Ureter (tissue), 1 donor: Measurements from ENCODE around the gene HIC2. TPM values are rescaled to one million over a fixed set of nuclear protein-coding genes. Genes with fewer than 3 reads are reported as not detected.
"Not testable (repeated sequence)": the region's sequence is repeated elsewhere in the genome, so short reads cannot be mapped to it uniquely, and the experiment has no call there.

Source experiments
- DNase-seq: peaks from one replicate; pipeline ENCODE4 v3.0.0-alpha.2; 2020; ENCODE audit warnings: low spot score
- total RNA-seq: library from RNA; stranded (reverse); gene quantifications from one replicate; pipeline ENCODE4 v1.2.4, GENCODE V29; 2023
- donor health status: DM: yes; HTN: yes; CAD: no.

The HIC2 gene
- total RNA-seq, 1 donor from 2014 or later, result 4.0 TPM

DNA sequence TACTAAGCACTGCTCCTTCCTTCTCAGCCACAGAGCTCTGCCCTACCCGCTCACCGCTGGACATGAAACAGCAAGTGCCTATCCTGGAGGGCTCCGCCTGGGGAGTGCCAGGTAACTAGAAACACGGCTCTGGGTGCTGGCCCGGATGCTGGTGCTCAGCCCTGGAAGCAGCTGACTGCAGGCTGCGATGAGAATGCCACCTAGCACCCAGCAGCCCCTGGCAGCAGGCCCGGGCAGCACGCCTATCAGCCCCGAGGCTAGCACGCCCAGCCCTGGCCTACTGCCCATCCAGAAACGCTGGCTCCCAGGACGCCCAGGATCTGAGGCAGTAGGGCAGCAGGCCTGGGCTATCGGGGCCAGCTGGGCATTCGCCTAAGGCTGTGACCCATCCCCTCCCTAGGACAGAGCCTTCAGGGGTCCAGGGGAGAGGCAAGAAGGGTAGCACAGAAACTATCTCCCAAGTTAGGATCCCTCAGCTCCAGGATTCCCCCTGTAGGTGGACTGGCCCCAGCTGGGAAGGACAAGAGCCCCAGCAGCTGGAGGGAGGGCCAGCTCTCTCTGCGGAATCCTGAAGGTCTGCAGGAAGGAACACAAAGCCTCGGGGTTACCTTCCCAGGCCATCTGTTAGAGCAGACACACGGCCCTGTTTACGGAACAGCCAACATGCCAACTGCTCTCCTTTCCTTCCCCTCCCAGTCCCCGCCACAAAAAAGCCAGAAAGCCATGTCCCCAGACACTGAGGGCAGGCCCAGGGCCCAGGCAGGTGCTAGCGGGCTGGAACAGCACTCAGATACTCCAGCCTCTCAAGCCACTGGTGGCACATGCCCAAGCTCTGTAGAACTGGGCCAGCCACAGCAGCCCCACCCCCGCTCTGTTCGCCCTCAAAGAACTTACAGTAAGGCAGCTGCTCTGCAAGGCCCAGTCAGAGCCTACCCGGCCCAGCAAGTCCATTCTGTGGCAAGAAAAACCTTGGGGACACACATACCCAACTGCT is 76.9 kb downstream of the HIC2 start:
- DNase-seq, result not testable (repeated sequence)

DNA sequence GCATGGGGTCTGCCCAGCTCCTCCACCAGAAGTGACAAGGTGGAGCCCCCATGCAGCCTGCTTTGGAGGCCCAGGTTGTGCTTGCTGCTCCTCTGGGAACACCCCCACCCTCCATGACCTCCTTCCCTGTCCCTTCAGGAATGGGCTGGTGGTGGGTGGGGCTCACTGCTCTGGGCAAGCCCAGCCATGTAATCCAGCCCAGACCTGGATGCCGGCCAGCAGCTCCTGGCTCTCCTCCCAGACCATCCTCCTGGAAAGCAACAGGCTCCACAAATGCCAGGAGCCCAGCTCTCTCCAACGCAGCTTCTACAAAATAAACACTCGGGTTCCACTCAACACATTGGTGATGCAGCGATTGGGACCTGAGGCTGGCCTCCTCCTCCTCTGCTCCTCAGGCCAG is 80.8 kb downstream of the HIC2 start:
- not testable (repeated sequence) for DNase-seq

GRCh38 chr22:21498489-21498888 is 81.3 kb downstream of the HIC2 start:
- DNase-seq, result not testable (repeated sequence)

GRCh38 chr22:21499623-21500506 is 82.7 kb downstream of the HIC2 start:
- not testable (repeated sequence) for DNase-seq

Other genes starting within 250 kb of the HIC2 start
- not detected for gene RIMBP3B, start 33.6 kb upstream of the HIC2 start, total RNA-seq
- 0.31 TPM for gene TMEM191C, start 50.0 kb downstream of the HIC2 start, total RNA-seq
- 0.29 TPM for gene RIMBP3C, start 134.1 kb downstream of the HIC2 start, total RNA-seq
- 42.7 TPM for gene UBE2L3, start 150.3 kb downstream of the HIC2 start, total RNA-seq
- gene YDJC, start 212.7 kb downstream of the HIC2 start, total RNA-seq, result 27.2 TPM
- 0.57 TPM for gene CCDC116, start 215.4 kb downstream of the HIC2 start, total RNA-seq
- gene SDF2L1, start 224.9 kb downstream of the HIC2 start, total RNA-seq, result 28.1 TPM
- gene PPIL2, start 248.6 kb downstream of the HIC2 start, total RNA-seq, result 62.9 TPM